ENCODE measurements around the gene KCTD2. TPM values are rescaled to one million over a fixed set of nuclear protein-coding genes. Genes with fewer than 3 reads are reported as not detected.

The KCTD2 gene
- total RNA-seq, 6 donors from 2014 or later = 17.8 to 26.1 (median 22.9) TPM

DNA sequence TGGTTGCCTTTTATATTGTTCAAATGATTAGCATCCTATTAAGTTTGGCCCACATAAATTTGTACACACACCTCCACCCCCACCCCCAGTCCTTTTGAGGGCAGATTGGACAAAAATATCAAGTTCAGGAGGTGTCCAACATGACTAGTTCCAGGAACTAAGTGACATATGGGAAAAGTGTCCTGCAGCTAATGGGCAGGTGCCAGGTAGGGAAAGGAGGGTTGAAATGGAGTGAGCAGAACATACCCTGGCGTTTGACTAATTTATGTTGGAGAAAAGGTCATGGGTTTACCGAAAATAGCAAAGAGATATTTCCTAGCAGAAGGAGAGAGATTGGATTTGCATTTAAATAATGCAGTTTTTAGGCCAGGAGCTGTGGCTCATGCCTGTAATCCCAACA is 4.9 kb downstream of the KCTD2 start:
- Histone ChIP-seq H3K9me3 (no peaks in the 10 kb centered on the region), H3K4me1 (peaks cover 8 to 20% (median 18%) of the 10 kb centered on the region in 4 donors), H3K27ac (no peak overlapping the region), H3K36me3 (peaks cover 6 to 63% (median 27%) of the 10 kb centered on the region in 4 donors), H3K27me3 (no peaks in the 10 kb centered on the region), H3K4me3 (no peak overlapping the region)
- ATAC-seq (ENCODE audit: low FRiP score in 2 of 2) (no peak), DNase-seq (no peak)
- TF ChIP-seq POLR2A (IDR thresholded peaks at IDR 0.05) (no peak), EP300 (IDR thresholded peaks at IDR 0.05) (no peak)
- TF ChIP-seq, protein P1, sequence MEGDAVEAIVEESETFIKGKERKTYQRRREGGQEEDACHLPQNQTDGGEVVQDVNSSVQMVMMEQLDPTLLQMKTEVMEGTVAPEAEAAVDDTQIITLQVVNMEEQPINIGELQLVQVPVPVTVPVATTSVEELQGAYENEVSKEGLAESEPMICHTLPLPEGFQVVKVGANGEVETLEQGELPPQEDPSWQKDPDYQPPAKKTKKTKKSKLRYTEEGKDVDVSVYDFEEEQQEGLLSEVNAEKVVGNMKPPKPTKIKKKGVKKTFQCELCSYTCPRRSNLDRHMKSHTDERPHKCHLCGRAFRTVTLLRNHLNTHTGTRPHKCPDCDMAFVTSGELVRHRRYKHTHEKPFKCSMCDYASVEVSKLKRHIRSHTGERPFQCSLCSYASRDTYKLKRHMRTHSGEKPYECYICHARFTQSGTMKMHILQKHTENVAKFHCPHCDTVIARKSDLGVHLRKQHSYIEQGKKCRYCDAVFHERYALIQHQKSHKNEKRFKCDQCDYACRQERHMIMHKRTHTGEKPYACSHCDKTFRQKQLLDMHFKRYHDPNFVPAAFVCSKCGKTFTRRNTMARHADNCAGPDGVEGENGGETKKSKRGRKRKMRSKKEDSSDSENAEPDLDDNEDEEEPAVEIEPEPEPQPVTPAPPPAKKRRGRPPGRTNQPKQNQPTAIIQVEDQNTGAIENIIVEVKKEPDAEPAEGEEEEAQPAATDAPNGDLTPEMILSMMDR (IDR thresholded peaks at IDR 0.05) = no peak
- WGBS, 2 donors = 82 to 96% methylated on average over 2 of the region's 2 CpGs

DNA sequence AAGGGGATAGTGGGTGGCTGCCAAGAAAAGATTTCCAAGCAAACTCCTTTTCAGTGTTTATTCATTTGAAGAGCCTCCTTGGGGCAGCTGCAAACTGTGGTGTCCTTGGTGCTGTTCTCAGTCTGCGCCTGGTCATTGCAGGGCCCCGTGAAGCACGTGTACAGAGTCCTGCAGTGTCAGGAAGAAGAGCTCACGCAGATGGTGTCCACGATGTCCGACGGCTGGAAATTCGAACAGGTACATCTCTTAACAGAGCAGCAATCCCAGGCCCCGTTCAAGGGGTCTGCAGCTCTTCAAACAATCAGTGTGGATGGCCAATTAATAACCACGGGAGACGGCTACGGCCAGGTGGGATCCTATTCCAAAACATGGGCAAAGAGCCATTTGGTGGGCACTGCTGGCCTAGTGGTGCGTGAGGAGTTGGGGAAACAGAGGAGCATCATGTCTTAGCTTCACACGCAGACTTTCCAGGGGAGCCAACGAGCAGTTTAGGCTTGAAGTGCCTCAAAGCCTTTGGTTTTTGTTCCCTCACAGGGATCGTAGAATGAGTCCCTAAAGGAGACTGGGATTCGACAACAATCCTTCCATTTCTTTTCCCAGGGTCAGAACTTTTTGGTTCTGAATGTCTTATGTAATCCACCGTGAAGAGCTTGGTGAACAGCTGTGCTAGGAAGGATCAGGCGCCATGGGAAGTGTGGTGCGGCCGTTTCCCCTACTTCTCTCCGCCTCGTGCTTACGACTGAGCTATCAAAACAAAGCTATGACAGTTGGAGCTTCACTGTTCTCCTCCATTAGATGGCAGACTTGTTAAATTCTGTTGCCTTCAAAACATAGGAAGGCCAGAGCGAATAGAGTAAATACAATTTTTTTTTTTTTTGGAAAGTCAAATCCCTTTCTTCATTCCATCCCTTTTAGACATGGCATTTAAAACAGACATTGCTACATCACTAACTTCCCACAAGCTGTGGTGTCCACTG is 12.6 kb downstream of the KCTD2 start:
- TF ChIP-seq, protein P1 (IDR thresholded peaks at IDR 0.05) = peak in 4 of 6 experiments; percentile 15 to 53 (median 38)
- TF ChIP-seq POLR2AphosphoS5 (IDR thresholded peaks at IDR 0.05) = no peak
- peak overlapping the region; percentile 54 to 79 (median 61) for H3K27ac ChIP-seq
- peak; percentile 36 to 70 for ATAC-seq (ENCODE audit: low FRiP score in 2 of 2)
- H3K4me1 ChIP-seq = peaks cover 7 to 14% (median 11%) of the 10 kb centered on the region in 4 donors
- DNase-seq = peak in 1 of 2 donors; percentile 39
- H3K4me3 ChIP-seq = no peak overlapping the region
- no peaks in the 10 kb centered on the region for H3K27me3 ChIP-seq
- no peaks in the 10 kb centered on the region for H3K9me3 ChIP-seq
- WGBS, 2 donors = 56 to 62% methylated on average over 25 of the region's 25 CpGs
- H3K36me3 ChIP-seq = peaks cover 5 to 79% (median 40%) of the 10 kb centered on the region in 4 donors

DNA sequence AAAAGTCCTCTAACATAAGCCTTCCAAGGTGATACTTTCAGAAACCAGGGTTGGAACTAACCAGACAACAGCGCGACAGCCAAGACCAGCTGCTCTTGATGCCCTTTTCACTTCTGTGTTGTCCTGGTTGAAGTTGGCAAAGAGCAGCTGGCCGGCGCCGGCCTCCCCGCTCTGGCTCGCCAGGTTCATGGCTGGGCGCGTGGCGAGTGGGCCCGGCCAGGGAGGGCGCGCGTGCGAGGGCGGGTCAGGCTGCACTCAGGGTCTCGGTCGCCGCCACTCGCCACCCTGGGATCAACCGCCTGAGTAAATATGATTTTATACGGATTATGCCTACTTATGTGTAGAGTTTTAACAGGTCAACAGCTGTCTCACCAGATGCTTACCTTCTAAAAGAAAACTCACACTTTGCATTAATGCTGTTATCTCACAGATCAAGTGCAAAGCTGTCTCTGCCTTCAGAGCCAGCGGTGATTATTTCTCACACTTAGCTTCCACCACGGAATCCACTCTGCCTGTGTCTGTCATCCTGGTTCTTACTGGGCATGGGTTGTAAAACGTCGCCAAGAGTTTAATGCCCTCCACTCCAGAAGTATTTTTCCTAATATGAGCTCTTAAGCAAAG is 13.5 kb downstream of the KCTD2 start:
- ATAC-seq (ENCODE audit: low FRiP score in 2 of 2) (no peak), DNase-seq (peak in 1 of 2 donors; percentile 86)
- TF ChIP-seq POLR2AphosphoS5 (IDR thresholded peaks at IDR 0.05) (no peak), EP300 (IDR thresholded peaks at IDR 0.05) (no peak), POLR2A (IDR thresholded peaks at IDR 0.05) (no peak)
- TF ChIP-seq, protein P1 (IDR thresholded peaks at IDR 0.05) = no peak
- H3K9me3 ChIP-seq = no peaks in the 10 kb centered on the region
- no peaks in the 10 kb centered on the region for H3K27me3 ChIP-seq
- peaks cover 7 to 14% (median 11%) of the 10 kb centered on the region in 4 donors for H3K4me1 ChIP-seq
- no peak overlapping the region for H3K4me3 ChIP-seq
- H3K27ac ChIP-seq = peak overlapping the region; percentile 49 to 79 (median 55)
- 91 to 92% methylated on average over 11 to 26 of the region's 26 CpGs for WGBS, 2 donors
- peaks cover 5 to 79% (median 37%) of the 10 kb centered on the region in 4 donors for H3K36me3 ChIP-seq

DNA sequence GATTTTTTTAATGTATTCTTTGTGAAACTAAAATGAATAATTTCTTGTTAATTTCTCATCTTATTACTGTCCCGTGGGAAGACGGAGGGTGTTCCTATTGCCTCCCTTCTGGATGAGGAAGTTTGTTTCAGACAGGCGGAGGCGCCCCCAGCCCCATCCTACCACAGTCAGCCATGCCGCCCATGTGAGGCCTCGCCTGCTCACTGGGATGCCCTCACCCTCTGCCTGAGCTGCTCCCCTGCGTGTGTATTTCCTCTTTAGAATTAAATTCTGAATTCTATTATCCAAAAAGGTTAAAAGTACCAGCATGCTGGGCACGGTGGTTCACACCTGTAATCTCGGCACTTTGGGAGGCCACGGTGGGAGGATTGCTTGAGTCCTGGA is 14.0 kb downstream of the KCTD2 start:
- no peak overlapping the region for H3K4me3 ChIP-seq
- H3K9me3 ChIP-seq = no peaks in the 10 kb centered on the region
- no peak for TF ChIP-seq EP300 (IDR thresholded peaks at IDR 0.05)
- TF ChIP-seq, protein P1 (IDR thresholded peaks at IDR 0.05) = no peak
- no peak for TF ChIP-seq POLR2A (IDR thresholded peaks at IDR 0.05)
- no peak for TF ChIP-seq POLR2AphosphoS5 (IDR thresholded peaks at IDR 0.05)
- WGBS, 2 donors = 95 to 98% methylated on average over 10 of the region's 10 CpGs
- peaks cover 5 to 78% (median 37%) of the 10 kb centered on the region in 4 donors for H3K36me3 ChIP-seq
- peaks cover 7 to 14% (median 11%) of the 10 kb centered on the region in 4 donors for H3K4me1 ChIP-seq
- ATAC-seq (ENCODE audit: low FRiP score in 2 of 2) (no peak), DNase-seq (no peak)
- H3K27me3 ChIP-seq = no peaks in the 10 kb centered on the region
- H3K27ac ChIP-seq = peak overlapping the region in 1 of 4 donors; percentile 56
